T-cell (primary cell): ENCODE results near the gene KCTD7. TPM values are rescaled to one million over a fixed set of nuclear protein-coding genes. Genes with fewer than 3 reads are reported as not detected.
"Not testable (repeated sequence)": the region's sequence is repeated elsewhere in the genome, so short reads cannot be mapped to it uniquely, and the experiment has no call there.

ENCODE experiments used
- ATAC-seq, 4 experiments: fragments of 200-7000 bp in 3 of 4; fragments of 150-1000 bp in 1 of 4; cut with Tn5 transposase; replicated peaks in 1 of 4; 1 replicate in 3 of 4; 2 replicates in 1 of 4; pipeline ENCODE4 v1.10.0; 2021; ENCODE audit warnings: moderate library complexity in 3 of 4, mild to moderate bottlenecking in 2 of 4, moderate number of reproducible peaks in 1 of 4
- CTCF ChIA-PET, 2 donors: fragments of 300-600 bp; sonication (Branson Sonifier 250); formaldehyde crosslinking; loops; one replicate each; lab custom pipeline; 2022; ENCODE audit warnings: antibody characterized with exemption in 2 of 2; lab: Charles Lee
- POLR2A ChIA-PET, 2 donors: fragments of 300-600 bp; sonication (Branson Sonifier 250); formaldehyde crosslinking; loops; one replicate each; lab custom pipeline; 2022; ENCODE audit warnings: antibody characterized with exemption in 2 of 2; lab: Charles Lee
- DNase-seq, 35 experiments: peaks; one replicate each; pipeline versions ENCODE4 v3.0.0 to v3.0.0-alpha.2; 2013 to 2023
- H3K27ac ChIP-seq: one replicate; pipeline ENCODE4 v1.5.1; 2013; ENCODE audit warnings: low read length
- H3K27me3 ChIP-seq, 2 experiments: replicated peaks in 1 of 2; 1 replicate in 1 of 2; 2 replicates in 1 of 2; pipeline versions ENCODE4 v1.6.1 to v1.7.0; 2013; ENCODE audit warnings: low read length in 1 of 2, mixed read lengths in 1 of 2; ENCODE audit not compliant: control insufficient read depth in 2 of 2, insufficient read depth in 2 of 2; ENCODE audit errors: extremely low read depth in 1 of 2
- H3K36me3 ChIP-seq, 2 donors: 1 replicate in 1 of 2; 2 replicates in 1 of 2; pipeline versions ENCODE4 v1.6.1 to v1.7.0; 2013; ENCODE audit warnings: low read length in 1 of 2; ENCODE audit not compliant: control insufficient read depth in 2 of 2, insufficient read depth in 1 of 2; ENCODE audit errors: extremely low read depth in 1 of 2
- H3K4me1 ChIP-seq, 2 experiments: 1 replicate in 1 of 2; 2 replicates in 1 of 2; pipeline versions ENCODE4 v1.6.1 to v1.7.0; 2013; ENCODE audit warnings: low read length in 2 of 2, mixed read lengths in 1 of 2; ENCODE audit not compliant: insufficient read depth in 2 of 2, control insufficient read depth in 1 of 2; ENCODE audit errors: extremely low read depth in 1 of 2
- H3K4me3 ChIP-seq, 2 donors: 1 replicate in 1 of 2; 2 replicates in 1 of 2; pipeline versions ENCODE4 v1.5.1 to v1.7.0; 2013; ENCODE audit warnings: mild to moderate bottlenecking in 2 of 2, low read length in 1 of 2, moderate library complexity in 1 of 2; ENCODE audit not compliant: control insufficient read depth in 1 of 2; ENCODE audit errors: extremely low read depth in 1 of 2
- H3K9me3 ChIP-seq: 2 replicates; pipeline ENCODE4 v1.7.0; 2013
- H3K27ac Mint-ChIP-seq, 2 donors: one replicate each; pipeline ENCODE4 v1.8.0; 2020 to 2021; ENCODE audit warnings: mild to moderate bottlenecking in 2 of 2, mixed read lengths in 2 of 2
- H3K27me3 Mint-ChIP-seq, 2 donors: one replicate each; pipeline ENCODE4 v1.8.0; 2021 to 2022; ENCODE audit warnings: mixed read lengths in 2 of 2
- H3K36me3 Mint-ChIP-seq: one replicate; pipeline ENCODE4 v1.8.0; 2021; ENCODE audit warnings: mixed read lengths
- H3K4me1 Mint-ChIP-seq, 3 donors: one replicate each; pipeline ENCODE4 v1.8.0; 2020 to 2022; ENCODE audit warnings: mixed read lengths in 3 of 3, mild to moderate bottlenecking in 1 of 3
- H3K4me3 Mint-ChIP-seq, 3 donors: one replicate each; pipeline ENCODE4 v1.8.0; 2020 to 2022; ENCODE audit warnings: mild to moderate bottlenecking in 3 of 3, mixed read lengths in 3 of 3, moderate library complexity in 3 of 3
- H3K9me3 Mint-ChIP-seq, 3 donors: one replicate each; pipeline ENCODE4 v1.8.0; 2020 to 2022; ENCODE audit warnings: mixed read lengths in 3 of 3
- WGBS: methylation state at CpG from one replicate; pipeline ENCODE4 v1.1.5; 2013; ENCODE audit warnings: missing lambda C conversion rate; ENCODE audit not compliant: insufficient coverage; 5-methylcytosine and 5-hydroxymethylcytosine counted together
- total RNA-seq, 35 experiments: library from RNA in 6 of 35; stranded (reverse) in 6 of 35; fragments of 120-200 nt in 1 of 35; gene quantifications; one replicate each; pipeline versions ENCODE4 v1.2.1 to v1.2.4 and lab custom pipeline; 2013 to 2026

KCTD7 gene
- total RNA-seq, 5 donors from 2014 or later (not counting 1 experiment from before 2014, with no cell fraction given), result 23.1 to 44.3 (median 39.3) TPM

DNA sequence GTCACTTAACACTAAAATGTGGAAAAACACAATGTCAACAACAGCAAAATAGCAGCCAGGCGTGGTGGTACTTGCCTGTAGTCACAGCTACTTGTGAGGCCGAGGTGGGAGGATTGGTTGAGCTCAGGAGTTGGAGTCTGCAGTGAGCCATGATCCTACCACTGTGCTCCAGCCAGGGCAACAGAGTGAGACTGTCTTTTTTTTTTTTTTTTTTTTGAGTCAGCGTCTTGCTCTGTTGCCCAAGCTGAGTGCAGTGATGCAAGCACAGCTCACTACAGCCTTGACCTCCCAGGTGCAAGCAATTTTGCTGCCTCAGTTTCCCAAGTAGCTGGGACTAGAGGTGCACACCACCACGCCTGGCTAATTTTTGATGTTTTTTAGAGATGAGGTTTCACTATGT is 6.1 kb downstream of the KCTD7 start:
- peaks cover 28% of the 10 kb centered on the region for H3K36me3 Mint-ChIP-seq
- H3K27ac Mint-ChIP-seq, result no peak overlapping the region
- Histone ChIP-seq H3K4me1 (peaks cover 20 to 52% of the 10 kb centered on the region in 2 experiments), H3K27me3 (no peaks in the 10 kb centered on the region), H3K27ac (no peak overlapping the region), H3K9me3 (no peaks in the 10 kb centered on the region), H3K4me3 (no peak overlapping the region), H3K36me3 (peaks cover 17 to 55% of the 10 kb centered on the region in 2 donors)
- no peaks in the 10 kb centered on the region for H3K27me3 Mint-ChIP-seq
- DNase-seq, result no peak
- ChIA-PET CTCF (interaction anchor here in 1 of 2 donors (0.7 kb wide), 1 partner anchor 27 kb away, joined by 3 read pairs; no protein-coding TSS in a partner anchor), POLR2A (interaction anchor here in 1 of 2 donors (0.6 kb wide), 1 partner anchor 208 kb away, joined by 3 read pairs; no protein-coding TSS in a partner anchor)
- no peaks in the 10 kb centered on the region for H3K9me3 Mint-ChIP-seq
- WGBS, result no CpG with 5 or more reads among the region's 4 CpGs
- H3K4me1 Mint-ChIP-seq, result peaks cover 43 to 47% (median 46%) of the 10 kb centered on the region in 3 donors
- ATAC-seq, result no peak
- H3K4me3 Mint-ChIP-seq, result no peak overlapping the region

DNA sequence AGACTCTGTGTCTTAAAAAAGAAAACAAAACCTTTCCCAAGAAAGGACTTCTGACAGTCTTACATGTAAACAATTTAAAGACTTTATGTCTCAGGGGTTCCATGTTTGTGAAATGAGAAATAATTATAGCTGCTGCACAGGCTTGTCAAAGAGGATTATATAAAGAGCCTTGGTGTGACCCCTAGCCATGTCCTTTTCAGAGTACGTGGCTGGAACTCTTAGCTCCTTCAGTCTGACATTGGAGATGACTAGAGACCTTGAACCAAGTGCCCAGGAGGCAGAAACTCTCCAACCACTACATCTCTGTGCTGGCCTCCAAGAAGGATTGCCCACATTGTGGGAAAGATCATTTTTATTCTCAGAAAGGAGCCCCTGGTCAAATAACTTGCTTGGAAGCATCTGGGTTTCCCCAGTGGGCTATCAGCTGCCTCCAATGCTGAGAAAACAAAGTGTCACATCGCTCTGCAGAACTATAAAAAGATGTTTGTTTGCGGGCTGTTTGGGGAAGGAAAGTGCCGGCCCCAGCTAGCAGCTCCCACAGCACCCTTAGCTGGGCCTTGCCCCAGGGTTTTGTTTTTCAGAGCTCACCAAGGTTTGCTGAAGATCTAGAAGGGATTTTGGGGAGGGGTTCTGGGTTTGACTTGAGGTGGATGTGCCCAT is 6.8 kb downstream of the KCTD7 start:
- ChIA-PET CTCF (interaction anchor here in 1 of 2 donors (0.7 kb wide), 1 partner anchor 28 kb away, joined by 3 read pairs; no protein-coding TSS in a partner anchor), POLR2A (interaction anchor here in 1 of 2 donors (0.6 kb wide), 1 partner anchor 207 kb away, joined by 3 read pairs; no protein-coding TSS in a partner anchor)
- H3K27ac ChIP-seq, H3K27me3 ChIP-seq, H3K9me3 Mint-ChIP-seq, DNase-seq, H3K27me3 Mint-ChIP-seq, ATAC-seq, H3K4me3 Mint-ChIP-seq, H3K9me3 ChIP-seq, H3K27ac Mint-ChIP-seq, H3K4me3 ChIP-seq: not testable (repeated sequence)
- peaks cover 37 to 43% (median 42%) of the 10 kb centered on the region in 3 donors for H3K4me1 Mint-ChIP-seq
- H3K4me1 ChIP-seq, result peaks cover 18 to 46% of the 10 kb centered on the region in 2 experiments
- no CpG with 5 or more reads among the region's 4 CpGs for WGBS
- peaks cover 22 to 62% of the 10 kb centered on the region in 2 donors for H3K36me3 ChIP-seq
- H3K36me3 Mint-ChIP-seq, result peaks cover 34% of the 10 kb centered on the region

- H3K27me3 Mint-ChIP-seq, H3K27me3 ChIP-seq, H3K4me3 Mint-ChIP-seq, CTCF ChIA-PET, H3K4me3 ChIP-seq, H3K27ac ChIP-seq, H3K27ac Mint-ChIP-seq, H3K9me3 ChIP-seq, DNase-seq, H3K9me3 Mint-ChIP-seq: not testable (repeated sequence)
- no CpG with 5 or more reads among the region's 9 CpGs for WGBS
- H3K36me3 ChIP-seq, result peaks cover 26 to 68% of the 10 kb centered on the region in 2 donors
- peaks cover 38% of the 10 kb centered on the region for H3K36me3 Mint-ChIP-seq
- H3K4me1 Mint-ChIP-seq, result peaks cover 31 to 39% (median 36%) of the 10 kb centered on the region in 3 donors
- H3K4me1 ChIP-seq, result peaks cover 13 to 40% of the 10 kb centered on the region in 2 experiments
- POLR2A ChIA-PET, result interaction anchor here in 1 of 2 donors (0.5 kb wide), 1 partner anchor 69 kb away, joined by 6 read pairs; no protein-coding TSS in a partner anchor
- peak in 3 of 4 experiments; percentile 37 to 61 (median 54) for ATAC-seq
These were observed 7.4 kb downstream of the KCTD7 start for GRCh38 chr7:66635982-66636546.

DNA sequence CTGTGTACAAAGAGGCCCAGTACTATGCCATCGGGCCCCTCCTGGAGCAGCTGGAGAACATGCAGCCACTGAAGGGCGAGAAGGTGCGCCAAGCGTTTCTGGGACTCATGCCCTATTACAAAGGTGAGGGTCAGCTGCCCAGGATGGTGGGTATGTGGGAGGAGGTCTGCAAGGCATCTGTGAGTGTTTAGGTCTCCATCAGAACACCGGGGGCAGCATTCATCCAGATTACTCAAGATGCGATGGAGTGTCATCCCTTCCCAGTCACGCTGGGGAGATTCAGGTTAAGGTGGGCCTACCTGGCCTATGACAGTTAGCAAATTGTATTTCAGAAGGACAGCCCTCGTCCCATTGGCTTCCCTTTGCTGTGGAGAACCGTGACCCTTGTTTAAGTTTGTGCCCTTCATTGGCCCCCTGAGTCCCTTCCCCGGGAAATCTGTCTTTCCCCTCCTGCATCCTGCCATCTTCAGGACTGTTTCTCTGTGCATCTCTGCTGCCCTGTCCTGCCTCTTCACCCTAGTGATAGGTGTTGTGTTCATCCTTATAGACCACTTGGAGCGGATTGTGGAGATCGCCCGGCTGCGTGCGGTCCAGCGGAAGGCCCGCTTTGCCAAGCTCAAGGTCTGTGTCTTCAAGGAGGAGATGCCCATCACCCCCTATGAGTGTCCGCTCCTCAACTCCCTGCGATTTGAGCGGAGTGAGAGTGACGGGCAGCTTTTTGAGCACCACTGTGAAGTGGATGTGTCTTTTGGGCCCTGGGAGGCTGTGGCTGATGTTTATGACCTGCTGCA is 9.8 kb downstream of the KCTD7 start:
- ATAC-seq, result no peak
- H3K4me1 Mint-ChIP-seq, result peaks cover 14 to 28% (median 28%) of the 10 kb centered on the region in 3 donors
- H3K36me3 Mint-ChIP-seq, result peaks cover 48% of the 10 kb centered on the region
- no peak for DNase-seq
- no peaks in the 10 kb centered on the region for H3K27me3 ChIP-seq
- H3K27ac ChIP-seq, result no peak overlapping the region
- 92% methylated on average over 7 of the region's 21 CpGs for WGBS
- POLR2A ChIA-PET, result interaction anchor here (0.5 kb wide), 2 partner anchors 15 to 308 kb away, joined by 4 to 5 read pairs; no protein-coding TSS in a partner anchor
- no peaks in the 10 kb centered on the region for H3K9me3 ChIP-seq
- no peak overlapping the region for H3K4me3 ChIP-seq
- H3K4me1 ChIP-seq, result peaks cover under 1 to 17% of the 10 kb centered on the region in 2 experiments
- no peaks in the 10 kb centered on the region for H3K27me3 Mint-ChIP-seq
- no peaks in the 10 kb centered on the region for H3K9me3 Mint-ChIP-seq
- CTCF ChIA-PET, result no interaction called here
- no peak overlapping the region for H3K4me3 Mint-ChIP-seq
- peaks cover 22 to 86% of the 10 kb centered on the region in 2 donors for H3K36me3 ChIP-seq
- H3K27ac Mint-ChIP-seq, result no peak overlapping the region

- peaks cover 0 to 7% of the 10 kb centered on the region in 2 experiments for H3K4me1 ChIP-seq
- H3K4me3 ChIP-seq, result no peak overlapping the region
- H3K27ac ChIP-seq, result no peak overlapping the region
- POLR2A ChIA-PET, result no interaction called here
- 93% methylated on average over 3 of the region's 3 CpGs for WGBS
- peaks cover 22 to 87% of the 10 kb centered on the region in 2 donors for H3K36me3 ChIP-seq
- Mint-ChIP-seq H3K27me3 (no peaks in the 10 kb centered on the region), H3K4me1 (peaks cover 6 to 23% (median 22%) of the 10 kb centered on the region in 3 donors), H3K4me3 (no peak overlapping the region), H3K27ac (peak overlapping the region in 1 of 2 donors; percentile 19), H3K36me3 (peaks cover 51% of the 10 kb centered on the region), H3K9me3 (no peaks in the 10 kb centered on the region)
- CTCF ChIA-PET, result no interaction called here
- ATAC-seq, result no peak
- DNase-seq, result no peak
- no peaks in the 10 kb centered on the region for H3K27me3 ChIP-seq
- no peaks in the 10 kb centered on the region for H3K9me3 ChIP-seq
These were observed 11.1 kb downstream of the KCTD7 start for GRCh38 chr7:66639773-66640172.
